Medulla oblongata (tissue), 1 donor: ENCODE results near the gene CSN1S1.

Experiments used
- DNase-seq: peaks from one replicate; pipeline ENCODE4 v3.0.0-alpha.2; 2015; ENCODE audit errors: extremely low spot score

Gene CSN1S1

GRCh38 chr4:69994782-69995181, 63.9 kb downstream of the CSN1S1 start:
- DNase-seq, result no peak

- DNase-seq, result no peak
Measured at GRCh38 chr4:69995526-69996016, 64.7 kb downstream of the CSN1S1 start, which contains the start of gene STATH. Gene STATH, plus strand, starts transcription at chr4:69995966. Its CDS starts 2,472 bp downstream, at chr4:69998438.
